Fibroblast of lung (primary cell): ENCODE data around the gene BMPR1B. TPM values are rescaled to one million over a fixed set of nuclear protein-coding genes. Genes with fewer than 3 reads are reported as not detected.

ENCODE experiments used
- DNase-seq, 2 donors: peaks; one replicate each; pipeline versions ENCODE4 v3.0.0 to v3.0.0-alpha.2; 2010; ENCODE audit warnings: low read depth in 2 of 2
- H2AFZ ChIP-seq: 2 replicates; pipeline ENCODE4 v1.5.1; 2012; ENCODE audit warnings: low read length, control low read depth, inconsistent platforms
- H3K27ac ChIP-seq: 2 replicates; pipeline ENCODE4 v1.5.1; 2011; ENCODE audit warnings: low read length, control low read depth; ENCODE audit not compliant: insufficient read depth
- H3K27me3 ChIP-seq: 2 replicates; pipeline ENCODE4 v1.5.1; 2011; ENCODE audit warnings: mild to moderate bottlenecking, low read length; ENCODE audit not compliant: control insufficient read depth, insufficient read depth
- H3K36me3 ChIP-seq: 2 replicates; pipeline ENCODE4 v1.5.1; 2011; ENCODE audit warnings: low read length; ENCODE audit not compliant: control insufficient read depth, insufficient read depth
- H3K4me1 ChIP-seq: 2 replicates; pipeline ENCODE4 v1.5.1; 2011; ENCODE audit warnings: low read length; ENCODE audit not compliant: control insufficient read depth, insufficient read depth; ENCODE audit errors: extremely low read depth
- H3K4me2 ChIP-seq: 2 replicates; pipeline ENCODE4 v1.5.1; 2011; ENCODE audit warnings: low read length, control low read depth; ENCODE audit not compliant: insufficient read depth; ENCODE audit errors: extremely low read depth
- H3K4me3 ChIP-seq, 4 experiments: fragments of 200-600 bp in 1 of 4; sonication (generic) in 1 of 4; replicated peaks in 1 of 4; 2 replicates each; pipeline ENCODE4 v1.5.1; 2011 to 2016; ENCODE audit warnings: low read length in 4 of 4, low read depth in 3 of 4, mild to moderate bottlenecking in 3 of 4, control low read depth in 2 of 4, inconsistent platforms in 1 of 4, mixed read lengths in 1 of 4; ENCODE audit not compliant: insufficient read depth in 1 of 4; ENCODE audit errors: control extremely low read depth in 1 of 4
- H3K79me2 ChIP-seq: 2 replicates; pipeline ENCODE4 v1.5.1; 2012; ENCODE audit warnings: mild to moderate bottlenecking, low read length, inconsistent platforms; ENCODE audit not compliant: control insufficient read depth, insufficient read depth
- H3K9ac ChIP-seq: 2 replicates; pipeline ENCODE4 v1.5.1; 2011; ENCODE audit warnings: mild to moderate bottlenecking, low read length, control low read depth; ENCODE audit not compliant: insufficient read depth
- H3K9me3 ChIP-seq: 2 replicates; pipeline ENCODE4 v1.5.1; 2012; ENCODE audit warnings: low read depth, low read length; ENCODE audit not compliant: control insufficient read depth, insufficient read depth
- H4K20me1 ChIP-seq: 2 replicates; pipeline ENCODE4 v1.5.1; 2011; ENCODE audit warnings: low read length; ENCODE audit not compliant: control insufficient read depth, insufficient read depth; ENCODE audit errors: extremely low read depth
- CTCF ChIP-seq, 2 donors: IDR thresholded peaks in 1 of 2; conservative IDR thresholded peaks in 1 of 2; 1 replicate in 1 of 2; 2 replicates in 1 of 2; pipeline ENCODE4 v1.5.1; 2011 to 2012; ENCODE audit warnings: low read length in 2 of 2, control low read depth in 1 of 2, inconsistent platforms in 1 of 2, low read depth in 1 of 2, mild to moderate bottlenecking in 1 of 2
- EZH2 ChIP-seq: IDR thresholded peaks from 2 replicates; pipeline ENCODE4 v1.5.1; 2012; ENCODE audit warnings: low read length, control low read depth, mild to moderate bottlenecking; ENCODE audit errors: missing control alignments
- polyA plus RNA-seq, 2 donors: library from polyadenylated mRNA; depleted of rRNA in 1 of 2; stranded (reverse) in 1 of 2; unstranded in 1 of 2; fragments of >200 nt; gene quantifications; 2 replicates each; pipeline ENCODE4 v1.2.1, GENCODE V29; 2011 to 2012; ENCODE audit warnings: missing spikeins in 1 of 2
- total RNA-seq: library from RNA; depleted of rRNA; stranded (reverse); fragments of >200 nt; gene quantifications from 2 replicates; pipeline ENCODE4 v1.2.1, GENCODE V29; 2014

BMPR1B gene
- total and polyA plus RNA-seq, 2 donors (not counting 1 experiment from before 2014, with no cell fraction given): 0.17 to 0.45 TPM

- Histone ChIP-seq H4K20me1 (no peaks in the 10 kb centered on the region), H3K27me3 (no peaks in the 10 kb centered on the region), H3K79me2 (no peaks in the 10 kb centered on the region), H3K4me3 (no peak overlapping the region), H3K4me1 (no peaks in the 10 kb centered on the region), H3K27ac (no peak overlapping the region), H2AFZ (no peak overlapping the region), H3K9ac (no peak overlapping the region), H3K9me3 (no peaks in the 10 kb centered on the region), H3K36me3 (no peaks in the 10 kb centered on the region), H3K4me2 (no peak overlapping the region)
- no peak for TF ChIP-seq CTCF (conservative IDR thresholded peaks at IDR 0.05 in 1 of 2, IDR thresholded peaks at IDR 0.05 in 1 of 2; ENCODE audit: low read depth in 1 of 2, low read length in 2 of 2)
- TF ChIP-seq EZH2: no peak
- DNase-seq: peak; percentile 49 to 54
These were observed 330.1 kb downstream of the BMPR1B start for GRCh38 chr4:95087657-95088455.

DNA sequence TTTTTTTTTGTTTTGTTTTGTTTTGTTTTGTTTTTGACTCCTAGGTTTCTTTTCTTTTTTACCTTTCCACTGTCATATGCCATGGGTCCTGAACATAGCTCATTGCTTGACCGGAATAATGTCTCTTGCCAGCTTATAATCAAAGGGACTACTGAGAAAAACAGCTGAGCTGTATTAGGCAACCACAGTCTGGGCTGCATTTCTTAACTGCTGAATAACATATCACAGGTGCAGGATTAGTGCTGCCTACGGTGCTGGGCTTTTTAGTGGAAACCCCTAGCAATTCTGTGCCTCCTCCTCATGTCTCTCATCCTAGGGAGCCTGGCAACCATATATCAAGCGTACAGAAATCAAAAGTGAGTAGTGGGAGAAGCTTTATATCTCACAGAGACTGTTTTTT lies 333.5 kb downstream of the BMPR1B start:
- no peaks in the 10 kb centered on the region for H3K36me3 ChIP-seq
- H4K20me1 ChIP-seq: no peaks in the 10 kb centered on the region
- no peaks in the 10 kb centered on the region for H3K4me1 ChIP-seq
- H3K9ac ChIP-seq: no peak overlapping the region
- H2AFZ ChIP-seq: no peak overlapping the region
- no peak for TF ChIP-seq CTCF (conservative IDR thresholded peaks at IDR 0.05 in 1 of 2, IDR thresholded peaks at IDR 0.05 in 1 of 2; ENCODE audit: low read depth in 1 of 2, low read length in 2 of 2)
- TF ChIP-seq EZH2: no peak
- no peak overlapping the region for H3K27ac ChIP-seq
- peak in 1 of 2 donors; percentile 71 for DNase-seq
- H3K9me3 ChIP-seq: no peaks in the 10 kb centered on the region
- no peaks in the 10 kb centered on the region for H3K79me2 ChIP-seq
- no peak overlapping the region for H3K4me3 ChIP-seq
- H3K4me2 ChIP-seq: no peak overlapping the region
- no peaks in the 10 kb centered on the region for H3K27me3 ChIP-seq

DNA sequence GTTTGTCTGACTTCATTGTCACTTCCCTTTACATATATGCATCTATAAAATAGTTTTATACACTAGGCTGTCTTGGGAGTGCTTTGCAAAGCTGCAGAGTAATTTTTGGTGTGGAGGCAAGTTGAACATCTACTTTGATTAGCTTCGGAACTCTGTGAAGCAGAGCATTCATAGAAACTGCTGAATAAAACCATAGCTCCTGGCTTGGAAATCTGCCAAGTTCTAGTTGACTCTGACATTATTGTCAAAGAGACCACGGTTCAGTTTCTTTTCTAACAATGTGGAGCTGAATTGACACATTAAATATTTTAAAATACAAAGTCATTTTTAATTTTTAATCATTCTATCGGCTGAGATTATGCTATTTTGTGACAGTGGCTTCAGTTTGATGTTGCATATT lies 335.0 kb downstream of the BMPR1B start:
- Histone ChIP-seq H3K4me3 (no peak overlapping the region), H3K9ac (no peak overlapping the region), H3K4me1 (no peaks in the 10 kb centered on the region), H2AFZ (no peak overlapping the region), H3K4me2 (no peak overlapping the region), H3K79me2 (no peaks in the 10 kb centered on the region), H3K27ac (no peak overlapping the region), H3K27me3 (no peaks in the 10 kb centered on the region), H4K20me1 (no peaks in the 10 kb centered on the region), H3K36me3 (no peaks in the 10 kb centered on the region), H3K9me3 (no peaks in the 10 kb centered on the region)
- TF ChIP-seq CTCF (conservative IDR thresholded peaks at IDR 0.05 in 1 of 2, IDR thresholded peaks at IDR 0.05 in 1 of 2; ENCODE audit: low read depth in 1 of 2, low read length in 2 of 2): no peak
- no peak for TF ChIP-seq EZH2
- DNase-seq: peak in 1 of 2 donors; percentile 3
